Upper lobe of right lung (tissue), 1 donor: ENCODE measurements around the gene CLVS2. TPM values are rescaled to one million over a fixed set of nuclear protein-coding genes. Genes with fewer than 3 reads are reported as not detected.

Experiments
- ATAC-seq: fragments of 200-7000 bp; cut with Tn5 transposase; one replicate; pipeline ENCODE4 v1.9.1; 2020; ENCODE audit warnings: mild to moderate bottlenecking, moderate library complexity
- DNase-seq: peaks from one replicate; pipeline ENCODE4 v3.0.0-alpha.2; 2020
- H3K27ac ChIP-seq: fragments of 200-600 bp; one replicate; pipeline ENCODE4 v1.8.0; 2022
- H3K27me3 ChIP-seq: fragments of 200-600 bp; one replicate; pipeline ENCODE4 v1.8.0; 2022; ENCODE audit warnings: mild to moderate bottlenecking
- H3K36me3 ChIP-seq: fragments of 200-600 bp; one replicate; pipeline ENCODE4 v1.8.0; 2022
- H3K4me1 ChIP-seq: fragments of 200-600 bp; one replicate; pipeline ENCODE4 v1.8.0; 2022
- H3K4me3 ChIP-seq: fragments of 200-600 bp; one replicate; pipeline ENCODE4 v1.8.0; 2022; ENCODE audit warnings: mild to moderate bottlenecking
- H3K9me3 ChIP-seq: fragments of 200-600 bp; one replicate; pipeline ENCODE4 v1.8.0; 2022
- intact Hi-C: fragments of 100-400 bp; cut with DNase I; formaldehyde crosslinking; loops from one replicate; pipeline ENCODE4 v1.11.0; 2022
- total RNA-seq: library from RNA; stranded (reverse); fragmentation: NEBNext Ultra II Directional; extraction: Animal tissue kit (Norgen Biotek cat#: 25700); gene quantifications from one replicate; pipeline ENCODE4 v1.2.1, GENCODE V29; 2021
- TF ChIP-seq, protein P1 (sequence below): fragments of 200-600 bp; IDR thresholded peaks from one replicate; pipeline ENCODE4 v1.8.0; 2022; ENCODE audit warnings: antibody characterized with exemption
- donor health status: DM: no; HTN: yes; CAD: no; lungs with severe emphysema.

The CLVS2 gene
- total RNA-seq, 1 donor from 2014 or later: not detected

DNA sequence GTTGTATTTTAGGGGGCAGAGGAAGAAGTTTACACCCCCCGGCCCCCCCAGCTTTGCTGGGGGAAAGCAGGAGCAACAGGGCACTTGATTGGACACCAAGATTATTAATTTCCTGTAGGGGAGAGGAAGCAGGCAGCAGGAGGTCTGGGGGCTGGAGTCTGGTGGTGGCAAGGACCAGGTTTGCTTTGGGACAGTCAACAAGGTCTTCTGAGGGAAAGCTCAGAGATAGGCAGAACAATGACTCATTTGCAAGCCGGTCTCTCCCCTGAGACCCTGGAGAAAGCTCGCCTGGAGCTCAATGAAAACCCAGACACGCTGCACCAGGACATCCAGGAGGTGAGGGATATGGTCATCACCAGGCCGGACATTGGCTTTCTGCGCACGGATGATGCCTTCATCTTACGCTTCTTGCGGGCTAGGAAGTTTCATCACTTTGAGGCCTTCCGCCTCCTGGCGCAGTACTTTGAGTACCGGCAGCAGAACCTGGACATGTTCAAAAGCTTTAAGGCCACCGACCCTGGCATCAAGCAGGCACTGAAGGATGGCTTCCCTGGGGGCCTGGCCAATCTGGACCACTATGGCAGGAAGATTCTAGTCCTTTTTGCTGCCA, 1.6 kb downstream of the CLVS2 start:
- TF ChIP-seq, protein P1, sequence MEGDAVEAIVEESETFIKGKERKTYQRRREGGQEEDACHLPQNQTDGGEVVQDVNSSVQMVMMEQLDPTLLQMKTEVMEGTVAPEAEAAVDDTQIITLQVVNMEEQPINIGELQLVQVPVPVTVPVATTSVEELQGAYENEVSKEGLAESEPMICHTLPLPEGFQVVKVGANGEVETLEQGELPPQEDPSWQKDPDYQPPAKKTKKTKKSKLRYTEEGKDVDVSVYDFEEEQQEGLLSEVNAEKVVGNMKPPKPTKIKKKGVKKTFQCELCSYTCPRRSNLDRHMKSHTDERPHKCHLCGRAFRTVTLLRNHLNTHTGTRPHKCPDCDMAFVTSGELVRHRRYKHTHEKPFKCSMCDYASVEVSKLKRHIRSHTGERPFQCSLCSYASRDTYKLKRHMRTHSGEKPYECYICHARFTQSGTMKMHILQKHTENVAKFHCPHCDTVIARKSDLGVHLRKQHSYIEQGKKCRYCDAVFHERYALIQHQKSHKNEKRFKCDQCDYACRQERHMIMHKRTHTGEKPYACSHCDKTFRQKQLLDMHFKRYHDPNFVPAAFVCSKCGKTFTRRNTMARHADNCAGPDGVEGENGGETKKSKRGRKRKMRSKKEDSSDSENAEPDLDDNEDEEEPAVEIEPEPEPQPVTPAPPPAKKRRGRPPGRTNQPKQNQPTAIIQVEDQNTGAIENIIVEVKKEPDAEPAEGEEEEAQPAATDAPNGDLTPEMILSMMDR: no peak
- Histone ChIP-seq H3K27me3 (peaks cover 36% of the 10 kb centered on the region), H3K36me3 (no peaks in the 10 kb centered on the region), H3K4me3 (no peak overlapping the region), H3K4me1 (no peaks in the 10 kb centered on the region), H3K27ac (no peak overlapping the region), H3K9me3 (no peaks in the 10 kb centered on the region)
- no peak for DNase-seq
- intact Hi-C loops: no loop called here
- no peak for ATAC-seq

DNA sequence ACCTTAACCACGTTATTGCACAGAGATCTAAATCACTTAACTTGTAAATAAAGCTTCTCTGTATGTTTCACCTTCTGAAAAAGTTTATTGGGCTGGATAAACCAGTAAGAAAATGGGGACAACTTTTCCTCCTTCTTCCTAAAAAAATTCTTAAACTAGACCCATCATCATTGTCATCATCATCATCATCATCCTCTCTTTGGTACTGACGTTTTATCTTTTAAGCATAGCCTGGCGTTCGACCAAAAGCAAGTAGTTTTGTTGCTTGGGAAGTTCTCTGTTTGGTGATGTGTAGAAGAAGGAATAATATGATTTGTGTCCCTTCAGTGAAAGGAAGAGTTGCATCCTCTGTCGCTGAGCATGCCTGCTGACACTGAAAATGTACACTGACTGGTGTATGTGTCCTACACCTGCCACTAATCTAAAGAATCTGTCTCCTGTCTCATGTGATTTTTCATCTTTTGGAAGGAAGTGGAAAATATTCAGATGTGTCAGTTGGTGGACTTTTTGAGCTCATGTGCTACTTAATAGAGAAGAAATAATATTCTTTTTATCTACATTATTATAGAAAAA, 2.5 kb downstream of the CLVS2 start:
- no peak for ATAC-seq

DNA sequence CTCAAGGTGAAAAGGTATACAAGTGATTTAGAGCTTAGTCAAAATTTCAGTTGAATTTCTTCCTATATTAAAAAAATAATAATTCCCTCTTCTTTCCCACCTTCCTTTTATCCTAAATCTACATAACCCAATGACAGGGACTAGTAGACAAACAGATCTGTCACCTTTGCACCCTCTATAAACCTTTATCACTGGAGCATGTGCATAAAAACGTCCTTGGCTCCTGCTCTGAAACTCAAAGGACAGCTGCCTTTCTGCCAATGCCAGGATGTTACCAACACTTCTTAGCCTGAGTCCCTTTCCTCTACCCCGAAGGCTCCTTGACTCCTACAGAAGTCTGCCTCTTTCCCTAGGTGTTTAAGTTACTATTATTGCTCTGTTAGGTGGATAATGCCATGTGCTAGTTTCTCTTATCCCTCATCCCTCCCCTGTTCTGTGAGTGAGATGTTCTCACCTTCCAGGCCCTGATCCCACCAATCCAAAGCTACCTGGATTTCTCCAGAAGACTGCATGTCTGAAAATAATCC, 4.3 kb downstream of the CLVS2 start:
- Histone ChIP-seq H3K36me3 (no peaks in the 10 kb centered on the region), H3K9me3 (no peaks in the 10 kb centered on the region), H3K27me3 (peaks cover 16% of the 10 kb centered on the region), H3K4me1 (no peaks in the 10 kb centered on the region), H3K4me3 (no peak overlapping the region), H3K27ac (no peak overlapping the region)
- TF ChIP-seq, protein P1: no peak
- intact Hi-C loops: no loop called here
- DNase-seq: no peak
- no peak for ATAC-seq

More for the DNA sequence above, 2.5 kb downstream of the CLVS2 start:
- Histone ChIP-seq H3K9me3 (no peaks in the 10 kb centered on the region), H3K4me3 (no peak overlapping the region), H3K27ac (no peak overlapping the region), H3K4me1 (no peaks in the 10 kb centered on the region), H3K27me3 (peaks cover 28% of the 10 kb centered on the region), H3K36me3 (no peaks in the 10 kb centered on the region)
- TF ChIP-seq, protein P1: no peak
- DNase-seq: no peak
- intact Hi-C loops: no loop called here

DNA sequence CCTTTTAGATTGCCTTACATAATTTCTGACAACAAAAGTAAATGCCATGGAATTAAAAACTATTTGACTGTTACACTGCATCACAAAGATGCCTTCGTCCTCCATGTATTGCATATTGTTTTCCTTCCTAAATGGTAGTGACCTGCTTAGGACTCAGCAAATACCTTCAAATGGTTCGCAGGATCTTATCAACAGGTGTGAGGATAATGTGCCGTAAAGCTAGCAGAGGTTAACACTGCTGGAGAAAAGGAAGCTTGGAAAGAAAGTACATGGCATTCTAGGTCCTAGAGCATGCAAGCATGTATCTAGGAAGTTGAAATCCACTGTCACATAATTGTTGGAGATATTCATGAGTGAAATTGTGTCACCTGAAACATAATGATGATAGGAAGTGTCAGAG, 5.5 kb downstream of the CLVS2 start:
- TF ChIP-seq, protein P1: no peak
- no peak for DNase-seq
- H3K4me1 ChIP-seq: no peaks in the 10 kb centered on the region
- no peaks in the 10 kb centered on the region for H3K36me3 ChIP-seq
- no peak overlapping the region for H3K4me3 ChIP-seq
- ATAC-seq: no peak
- H3K9me3 ChIP-seq: no peaks in the 10 kb centered on the region
- intact Hi-C loops: no loop called here
- H3K27ac ChIP-seq: no peak overlapping the region
- H3K27me3 ChIP-seq: peaks cover 5% of the 10 kb centered on the region

DNA sequence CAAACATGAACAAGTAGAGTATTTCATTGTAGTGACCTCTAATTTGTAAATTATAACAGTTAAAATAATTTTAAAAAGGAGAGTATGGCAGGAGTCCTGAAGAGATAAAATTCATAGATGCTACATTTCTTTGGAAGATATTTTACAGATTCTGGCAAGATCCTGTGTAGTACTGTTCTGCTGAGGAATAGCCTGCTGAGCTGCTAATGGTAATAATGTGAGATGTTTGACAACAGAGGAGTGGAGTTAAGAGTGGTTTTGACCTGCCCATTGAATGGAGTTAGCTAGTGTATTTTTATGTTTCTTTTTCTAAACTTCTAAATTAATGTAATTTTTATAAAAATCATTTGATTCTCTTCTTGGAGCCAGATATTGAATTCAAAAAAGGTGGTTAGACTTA, 11.8 kb downstream of the CLVS2 start:
- ATAC-seq (no peak), DNase-seq (no peak)
- H3K4me3 ChIP-seq: no peak overlapping the region
- TF ChIP-seq, protein P1: no peak
- H3K4me1 ChIP-seq: no peaks in the 10 kb centered on the region
- intact Hi-C loops: no loop called here
- H3K36me3 ChIP-seq: no peaks in the 10 kb centered on the region
- H3K27me3 ChIP-seq: no peaks in the 10 kb centered on the region
- no peaks in the 10 kb centered on the region for H3K9me3 ChIP-seq
- no peak overlapping the region for H3K27ac ChIP-seq
